Caco-2 (cell line): ENCODE data around the gene GDA. TPM values are rescaled to one million over a fixed set of nuclear protein-coding genes. Genes with fewer than 3 reads are reported as not detected.

Source experiments
- Bru-seq: library from RNA; stranded (reverse); fragments of 400-500 nt; gene quantifications from one replicate; lab custom pipeline; 2021; lab: Mats Ljungman, UMichigan
- BruChase-seq, 2 experiments: library from RNA; stranded (reverse); fragments of 400-500 nt; gene quantifications; one replicate each; lab custom pipeline; 2021; lab: Mats Ljungman, UMichigan
- BruUV-seq: library from RNA; stranded (reverse); fragments of 400-500 nt; replicated peaks from 2 replicates; lab custom pipeline; 2021; lab: Mats Ljungman, UMichigan
- CTCF ChIA-PET: fragments of 300-600 bp; sonication (Branson Sonifier 250); formaldehyde crosslinking; loops from one replicate; lab custom pipeline; 2022; ENCODE audit warnings: antibody characterized with exemption; lab: Charles Lee
- POLR2A ChIA-PET: fragments of 300-600 bp; sonication (Branson Sonifier 250); formaldehyde crosslinking; loops from one replicate; lab custom pipeline; 2022; ENCODE audit warnings: antibody characterized with exemption; lab: Charles Lee
- DNase-seq, 2 experiments: peaks; one replicate each; pipeline versions ENCODE4 v3.0.0 to v3.0.0-alpha.2; 2020 to 2022
- H3K27me3 ChIP-seq: replicated peaks from 2 replicates; pipeline ENCODE4 v1.6.0; 2011; ENCODE audit warnings: low read length; ENCODE audit not compliant: control insufficient read depth, insufficient read depth
- H3K36me3 ChIP-seq: 2 replicates; pipeline ENCODE4 v1.5.1; 2011; ENCODE audit warnings: low read length; ENCODE audit not compliant: control insufficient read depth, insufficient read depth
- H3K4me1 ChIP-seq: fragments of 250-450 bp; sonication (Bioruptor Pico); 2 replicates; pipeline ENCODE4 v1.5.1; 2020; ENCODE audit warnings: mild to moderate bottlenecking
- H3K4me3 ChIP-seq: 2 replicates; pipeline ENCODE4 v1.5.1; 2011; ENCODE audit warnings: low read depth, mild to moderate bottlenecking, control low read depth, low read length
- H3K9me3 ChIP-seq: fragments of 250-450 bp; sonication (Bioruptor Pico); 2 replicates; pipeline ENCODE4 v1.5.1; 2020; ENCODE audit warnings: mild to moderate bottlenecking, moderate library complexity
- H3K27ac Mint-ChIP-seq: one replicate; pipeline ENCODE4 v1.8.0; 2022; ENCODE audit warnings: mixed read lengths; ENCODE audit not compliant: unreplicated experiment
- H3K27me3 Mint-ChIP-seq: one replicate; pipeline ENCODE4 v1.8.0; 2022; ENCODE audit warnings: mixed read lengths; ENCODE audit not compliant: insufficient read depth, unreplicated experiment
- H3K36me3 Mint-ChIP-seq: one replicate; pipeline ENCODE4 v1.8.0; 2022; ENCODE audit warnings: mild to moderate bottlenecking, mixed read lengths; ENCODE audit not compliant: insufficient read depth, unreplicated experiment
- H3K4me1 Mint-ChIP-seq: one replicate; pipeline ENCODE4 v1.8.0; 2022; ENCODE audit warnings: low read depth, mixed read lengths; ENCODE audit not compliant: unreplicated experiment
- H3K4me3 Mint-ChIP-seq: one replicate; pipeline ENCODE4 v1.8.0; 2022; ENCODE audit warnings: mild to moderate bottlenecking, moderate library complexity, mixed read lengths; ENCODE audit not compliant: unreplicated experiment
- H3K9me3 Mint-ChIP-seq: one replicate; pipeline ENCODE4 v1.8.0; 2022; ENCODE audit warnings: mixed read lengths; ENCODE audit not compliant: unreplicated experiment
- intact Hi-C: fragments of 100-400 bp; cut with micrococcal nuclease; formaldehyde crosslinking; loops from one replicate; pipeline ENCODE4 v1.10.0; 2022; ENCODE audit not compliant: unreplicated experiment
- long read RNA-seq: library from polyadenylated mRNA; stranded (forward); transcript quantifications from one replicate; pipeline ENCODE4 v2.0.0, GENCODE V29; 2022
- total RNA-seq: library from RNA; stranded (reverse); gene quantifications from 2 replicates; pipeline ENCODE4 v1.2.3, GENCODE V29; 2022
- TF ChIP-seq, protein P1 (sequence below), 2 experiments: fragments of 200-600 bp in 1 of 2; IDR thresholded peaks; 1 replicate in 1 of 2; 2 replicates in 1 of 2; pipeline versions ENCODE4 v1.5.1 to v1.8.0; 2011 to 2022; ENCODE audit warnings: antibody characterized with exemption in 1 of 2, control low read depth in 1 of 2, inconsistent platforms in 1 of 2, low read depth in 1 of 2, low read length in 1 of 2, mild to moderate bottlenecking in 1 of 2, moderate library complexity in 1 of 2; ENCODE audit not compliant: insufficient read depth in 1 of 2, severe bottlenecking in 1 of 2, unreplicated experiment in 1 of 2

The GDA gene
- total RNA-seq (3.1 and 3.5 TPM in 2 replicates), Bru-seq, nascent RNA (percentile 45 among the genes with signal in this experiment), BruChase-seq, experiment 1, labeled RNA remaining after a 2-hour chase (percentile 39 among the genes with signal in this experiment), BruChase-seq, experiment 2, labeled RNA remaining after a 6-hour chase (percentile 43 among the genes with signal in this experiment)
- long read RNA-seq, full-length matches to known transcripts: 2 of 3 reads
- long read RNA-seq, partial matches to known transcripts: 0 of 3 reads
- long read RNA-seq, other reads (novel, unspliced or antisense): 1 of 3 reads

DNA sequence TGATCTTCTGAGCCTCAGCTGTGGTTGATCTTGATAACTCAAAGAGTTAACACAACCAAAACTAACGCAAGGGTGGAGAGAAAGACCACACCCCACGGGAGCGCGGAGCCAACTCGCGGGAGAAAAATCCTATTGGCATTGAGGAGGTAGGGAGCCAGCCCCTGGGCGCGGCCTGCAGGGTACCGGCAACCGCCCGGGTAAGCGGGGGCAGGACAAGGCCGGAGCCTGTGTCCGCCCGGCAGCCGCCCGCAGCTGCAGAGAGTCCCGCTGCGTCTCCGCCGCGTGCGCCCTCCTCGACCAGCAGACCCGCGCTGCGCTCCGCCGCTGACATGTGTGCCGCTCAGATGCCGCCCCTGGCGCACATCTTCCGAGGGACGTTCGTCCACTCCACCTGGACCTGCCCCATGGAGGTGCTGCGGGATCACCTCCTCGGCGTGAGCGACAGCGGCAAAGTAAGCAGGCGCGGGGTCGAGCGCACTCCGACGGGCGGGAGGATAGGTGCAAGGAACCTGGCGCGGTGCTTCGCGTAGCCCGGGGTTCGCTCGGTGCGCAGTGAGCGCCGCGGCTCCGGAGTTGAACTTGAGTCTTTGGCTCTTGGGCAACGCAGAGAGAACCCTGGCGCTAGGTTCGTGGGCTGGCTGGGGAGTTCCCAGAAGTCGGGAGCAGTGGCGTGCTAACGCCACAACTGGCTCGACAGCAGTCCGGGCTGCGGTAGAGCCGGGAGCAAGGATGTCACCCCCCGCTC lies at the start of gene GDA:
Gene GDA (plus strand): TSS at position 210 of the 745 bp plus-strand sequence. CDS start 120 bp downstream, at position 330.
- H3K27me3 ChIP-seq: no peaks in the 10 kb centered on the region
- no TSS peak for BruUV-seq
- Mint-ChIP-seq H3K36me3 (no peaks in the 10 kb centered on the region), H3K4me3 (peak within 1 kb of the TSS; percentile 68), H3K27ac (no peak within 1 kb of the TSS), H3K4me1 (no peaks in the 10 kb centered on the region), H3K27me3 (no peaks in the 10 kb centered on the region), H3K9me3 (no peaks in the 10 kb centered on the region)
- POLR2A ChIA-PET: no interaction called here
- DNase-seq: peak; percentile 35 to 39
- intact Hi-C loops: no loop called here
- H3K36me3 ChIP-seq: no peaks in the 10 kb centered on the region
- CTCF ChIA-PET: no interaction called here
- no peaks in the 10 kb centered on the region for H3K9me3 ChIP-seq
- peak within 1 kb of the TSS; percentile 57 for H3K4me3 ChIP-seq
- no peaks in the 10 kb centered on the region for H3K4me1 ChIP-seq
- TF ChIP-seq, protein P1, sequence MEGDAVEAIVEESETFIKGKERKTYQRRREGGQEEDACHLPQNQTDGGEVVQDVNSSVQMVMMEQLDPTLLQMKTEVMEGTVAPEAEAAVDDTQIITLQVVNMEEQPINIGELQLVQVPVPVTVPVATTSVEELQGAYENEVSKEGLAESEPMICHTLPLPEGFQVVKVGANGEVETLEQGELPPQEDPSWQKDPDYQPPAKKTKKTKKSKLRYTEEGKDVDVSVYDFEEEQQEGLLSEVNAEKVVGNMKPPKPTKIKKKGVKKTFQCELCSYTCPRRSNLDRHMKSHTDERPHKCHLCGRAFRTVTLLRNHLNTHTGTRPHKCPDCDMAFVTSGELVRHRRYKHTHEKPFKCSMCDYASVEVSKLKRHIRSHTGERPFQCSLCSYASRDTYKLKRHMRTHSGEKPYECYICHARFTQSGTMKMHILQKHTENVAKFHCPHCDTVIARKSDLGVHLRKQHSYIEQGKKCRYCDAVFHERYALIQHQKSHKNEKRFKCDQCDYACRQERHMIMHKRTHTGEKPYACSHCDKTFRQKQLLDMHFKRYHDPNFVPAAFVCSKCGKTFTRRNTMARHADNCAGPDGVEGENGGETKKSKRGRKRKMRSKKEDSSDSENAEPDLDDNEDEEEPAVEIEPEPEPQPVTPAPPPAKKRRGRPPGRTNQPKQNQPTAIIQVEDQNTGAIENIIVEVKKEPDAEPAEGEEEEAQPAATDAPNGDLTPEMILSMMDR (IDR thresholded peaks at IDR 0.05; ENCODE audit: insufficient read depth in 1 of 2, low read depth in 1 of 2, low read length in 1 of 2, severe bottlenecking in 1 of 2, unreplicated experiment in 1 of 2): no peak

GRCh38 chr9:72102520-72102919 lies 46.7 kb upstream of the GDA start:
- POLR2A ChIA-PET: no interaction called here

GRCh38 chr9:72113056-72113455 lies 36.2 kb upstream of the GDA start:
- H3K4me3 Mint-ChIP-seq: no peak overlapping the region
- no TSS peak for BruUV-seq
- POLR2A ChIA-PET: interaction anchor here (0.6 kb wide), 1 partner anchor 252 kb away, joined by 3 read pairs; the partner anchor contains the start of gene ZFAND5
- Histone ChIP-seq H3K4me3 (no peak overlapping the region), H3K9me3 (no peaks in the 10 kb centered on the region), H3K4me1 (no peaks in the 10 kb centered on the region), H3K27me3 (no peaks in the 10 kb centered on the region), H3K36me3 (no peaks in the 10 kb centered on the region)
- no peak overlapping the region for H3K27ac Mint-ChIP-seq
- CTCF ChIA-PET: no interaction called here
- no peaks in the 10 kb centered on the region for H3K36me3 Mint-ChIP-seq
- H3K4me1 Mint-ChIP-seq: no peaks in the 10 kb centered on the region
- no peaks in the 10 kb centered on the region for H3K9me3 Mint-ChIP-seq
- TF ChIP-seq, protein P1 (IDR thresholded peaks at IDR 0.05; ENCODE audit: insufficient read depth in 1 of 2, low read depth in 1 of 2, low read length in 1 of 2, severe bottlenecking in 1 of 2, unreplicated experiment in 1 of 2): no peak
- no peaks in the 10 kb centered on the region for H3K27me3 Mint-ChIP-seq
- no peak for DNase-seq
- intact Hi-C loops: no loop called here

More at GRCh38 chr9:72102520-72102919, 46.7 kb upstream of the GDA start:
- no peaks in the 10 kb centered on the region for H3K27me3 Mint-ChIP-seq
- intact Hi-C loops: no loop called here
- no TSS peak for BruUV-seq
- no peak overlapping the region for H3K4me3 Mint-ChIP-seq
- H3K27ac Mint-ChIP-seq: no peak overlapping the region
- Histone ChIP-seq H3K4me3 (no peak overlapping the region), H3K27me3 (no peaks in the 10 kb centered on the region), H3K4me1 (no peaks in the 10 kb centered on the region), H3K9me3 (no peaks in the 10 kb centered on the region), H3K36me3 (no peaks in the 10 kb centered on the region)
- TF ChIP-seq, protein P1 (IDR thresholded peaks at IDR 0.05; ENCODE audit: insufficient read depth in 1 of 2, low read depth in 1 of 2, low read length in 1 of 2, severe bottlenecking in 1 of 2, unreplicated experiment in 1 of 2): no peak
- no peaks in the 10 kb centered on the region for H3K9me3 Mint-ChIP-seq
- CTCF ChIA-PET: no interaction called here
- H3K36me3 Mint-ChIP-seq: no peaks in the 10 kb centered on the region
- DNase-seq: no peak
- H3K4me1 Mint-ChIP-seq: no peaks in the 10 kb centered on the region
